HG03159 (cell line): ENCODE data around the gene C15orf39.
"Not testable (repeated sequence)": the region's sequence is repeated elsewhere in the genome, so short reads cannot be mapped to it uniquely, and the experiment has no call there.

Experiments used
- ATAC-seq: cut with Tn5 transposase; IDR thresholded peaks from one replicate; pipeline ENCODE4 v1.9.1; 2021; ENCODE audit warnings: mild to moderate bottlenecking, moderate library complexity; ENCODE audit not compliant: unreplicated experiment

Gene C15orf39

DNA sequence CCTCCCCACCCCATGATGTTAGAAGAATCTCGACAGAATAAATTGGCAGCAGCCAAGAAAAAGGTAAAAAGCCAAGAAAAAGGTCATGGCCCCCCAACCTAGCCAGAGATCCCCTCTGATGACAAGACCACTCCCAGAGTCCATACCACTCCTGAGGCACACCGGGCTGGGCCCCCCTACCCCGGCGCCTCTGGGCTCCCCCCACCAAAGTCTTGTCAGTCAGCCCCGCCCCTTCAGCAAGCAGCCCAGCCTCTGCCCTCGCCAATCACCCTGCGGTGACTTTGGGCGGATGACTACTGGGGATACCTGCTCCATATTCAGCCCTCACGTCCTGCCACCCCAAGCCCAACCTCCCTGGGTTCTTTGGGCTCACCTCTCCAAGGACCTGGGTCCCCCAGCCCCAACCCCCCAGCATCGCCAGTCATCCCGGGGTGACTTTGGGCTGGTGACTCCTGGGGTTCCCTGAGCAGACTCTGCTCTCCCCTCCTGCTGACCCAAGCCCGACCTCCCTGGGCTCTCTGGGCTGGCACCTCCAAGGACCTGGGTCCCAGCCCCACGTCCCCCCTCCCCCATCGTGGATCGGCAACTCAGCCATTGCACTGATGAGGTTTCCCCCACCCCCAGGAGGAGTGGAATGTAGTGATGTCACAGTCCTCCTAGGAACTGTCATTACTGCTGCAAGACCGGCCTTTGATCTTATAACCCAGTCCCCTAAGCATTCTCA, 57.1 kb downstream of the C15orf39 start:
- not testable (repeated sequence) for ATAC-seq

DNA sequence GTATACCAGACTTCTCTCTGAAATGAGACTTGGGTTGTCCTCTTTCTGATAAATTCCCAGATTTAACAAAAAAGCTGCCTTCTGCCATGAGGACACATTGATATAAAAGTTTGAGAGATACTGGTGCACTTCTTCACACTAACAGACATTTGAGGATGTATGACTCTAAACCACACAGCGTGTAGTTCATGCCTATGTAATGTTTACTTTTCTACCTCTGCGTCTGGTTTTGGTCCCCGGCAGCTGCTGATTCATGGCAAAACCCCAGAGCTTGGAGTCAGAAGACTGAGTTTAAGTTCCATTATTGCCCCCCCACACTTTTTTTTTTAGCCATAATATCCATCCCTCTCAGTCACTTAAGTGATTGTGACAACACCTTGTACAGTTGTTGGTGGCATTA, 58.2 kb downstream of the C15orf39 start:
- not testable (repeated sequence) for ATAC-seq
